Measurements from ENCODE around the gene GOLGA5. TPM values are rescaled to one million over a fixed set of nuclear protein-coding genes. Genes with fewer than 3 reads are reported as not detected.

The GOLGA5 gene
- total RNA-seq, 1 experiment from 2014 or later = 25.4 TPM

DNA sequence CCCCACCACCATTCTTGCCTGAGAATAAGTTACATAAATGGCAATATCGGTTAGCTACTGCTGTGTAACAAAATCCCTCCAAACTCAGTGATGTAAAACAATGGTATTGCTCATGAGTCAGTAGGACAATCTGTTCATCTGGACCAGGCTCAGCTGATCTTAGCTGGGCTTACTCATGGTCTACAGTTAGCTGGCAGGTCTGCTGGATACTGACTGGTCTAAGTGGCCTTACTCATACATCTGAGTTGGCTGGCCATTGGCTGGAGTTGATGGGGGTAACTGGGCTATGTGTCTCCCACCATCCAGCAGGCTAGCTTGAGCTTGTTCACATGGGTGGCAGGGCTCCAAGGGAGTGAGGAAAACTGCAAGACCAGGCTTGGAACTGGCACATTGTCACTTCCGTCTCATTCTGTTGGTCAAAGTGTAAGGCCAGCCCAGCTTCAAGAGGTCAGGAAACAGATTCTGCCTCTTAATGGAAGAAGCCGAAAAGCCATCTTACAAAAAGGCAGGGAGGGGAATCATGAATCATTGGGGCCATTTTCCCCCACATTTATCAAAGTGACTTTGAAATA is 72.2 kb downstream of the GOLGA5 start:
- Histone ChIP-seq H3K79me1 (ENCODE audit: insufficient read depth, low read depth, low read length, poor library complexity, severe bottlenecking) (no peaks in the 10 kb centered on the region), H3K18ac (ENCODE audit: insufficient read length, low read depth, low read length) (no peak overlapping the region), H3K9me3 (ENCODE audit: control insufficient read depth, low read depth, low read length) (no peaks in the 10 kb centered on the region), H3K56ac (ENCODE audit: insufficient read length, low read depth, low read length) (no peak overlapping the region), H3K4ac (ENCODE audit: low read depth, low read length) (no peak overlapping the region), H3K14ac (ENCODE audit: insufficient read depth, low read length) (no peak overlapping the region), H3K27me3 (ENCODE audit: insufficient read depth, low read length) (no peaks in the 10 kb centered on the region), H2AK5ac (ENCODE audit: insufficient read length, low read length) (no peak overlapping the region), H3K9ac (ENCODE audit: extremely low read depth, insufficient read length, low read length) (no peak overlapping the region), H3K27ac (ENCODE audit: insufficient read length, low read depth, low read length) (no peak overlapping the region), H3K4me1 (ENCODE audit: insufficient read depth, low read length) (no peaks in the 10 kb centered on the region), H2BK5ac (ENCODE audit: insufficient read length, low read length) (no peak overlapping the region), H4K91ac (ENCODE audit: insufficient read length, low read depth, low read length) (no peak overlapping the region), H3K23me2 (ENCODE audit: insufficient read length, low read depth, low read length, poor library complexity, severe bottlenecking) (no peaks in the 10 kb centered on the region), H2BK15ac (ENCODE audit: low read depth, low read length) (no peak overlapping the region), H2BK12ac (ENCODE audit: insufficient read length, low read depth, low read length) (no peak overlapping the region), H3K4me2 (ENCODE audit: insufficient read depth, insufficient read length, low read length) (no peak overlapping the region), H3T11ph (ENCODE audit: low read length) (no peak overlapping the region), H2BK20ac (ENCODE audit: low read depth, low read length, poor library complexity, severe bottlenecking) (no peak overlapping the region), H4K5ac (ENCODE audit: insufficient read length, low read depth, low read length) (no peak overlapping the region), H2AFZ (ENCODE audit: low read length) (no peak overlapping the region), H3K23ac (ENCODE audit: insufficient read length, low read depth, low read length) (no peak overlapping the region), H2BK120ac (ENCODE audit: low read depth, low read length, poor library complexity, severe bottlenecking) (no peak overlapping the region), H4K20me1 (ENCODE audit: control insufficient read depth, insufficient read depth, insufficient read length) (no peaks in the 10 kb centered on the region), H4K8ac (replicated peaks; ENCODE audit: insufficient read length, low read depth, low read length) (no peak overlapping the region), H3K79me2 (ENCODE audit: insufficient read depth, low read length) (no peaks in the 10 kb centered on the region)
- Mint-ChIP-seq H3K4me3 (no peak overlapping the region), H3K9me3 (peaks cover 0 to 5% of the 10 kb centered on the region in 2 experiments; a peak in 3 of 5 replicates), H3K27me3 (ENCODE audit: low read depth) (peaks cover 4% of the 10 kb centered on the region), H3K4me1 (no peaks in the 10 kb centered on the region), H3K36me3 (ENCODE audit: insufficient read depth in 1 of 3, low read depth in 3 of 3) (no peaks in the 10 kb centered on the region), H3K27ac (no peak overlapping the region)
- no peak for DNase-seq
- TF ChIP-seq, protein P1, sequence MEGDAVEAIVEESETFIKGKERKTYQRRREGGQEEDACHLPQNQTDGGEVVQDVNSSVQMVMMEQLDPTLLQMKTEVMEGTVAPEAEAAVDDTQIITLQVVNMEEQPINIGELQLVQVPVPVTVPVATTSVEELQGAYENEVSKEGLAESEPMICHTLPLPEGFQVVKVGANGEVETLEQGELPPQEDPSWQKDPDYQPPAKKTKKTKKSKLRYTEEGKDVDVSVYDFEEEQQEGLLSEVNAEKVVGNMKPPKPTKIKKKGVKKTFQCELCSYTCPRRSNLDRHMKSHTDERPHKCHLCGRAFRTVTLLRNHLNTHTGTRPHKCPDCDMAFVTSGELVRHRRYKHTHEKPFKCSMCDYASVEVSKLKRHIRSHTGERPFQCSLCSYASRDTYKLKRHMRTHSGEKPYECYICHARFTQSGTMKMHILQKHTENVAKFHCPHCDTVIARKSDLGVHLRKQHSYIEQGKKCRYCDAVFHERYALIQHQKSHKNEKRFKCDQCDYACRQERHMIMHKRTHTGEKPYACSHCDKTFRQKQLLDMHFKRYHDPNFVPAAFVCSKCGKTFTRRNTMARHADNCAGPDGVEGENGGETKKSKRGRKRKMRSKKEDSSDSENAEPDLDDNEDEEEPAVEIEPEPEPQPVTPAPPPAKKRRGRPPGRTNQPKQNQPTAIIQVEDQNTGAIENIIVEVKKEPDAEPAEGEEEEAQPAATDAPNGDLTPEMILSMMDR (conservative IDR thresholded peaks at IDR 0.05) = no peak
- no CpG with 5 or more reads among the region's 3 CpGs for WGBS (ENCODE audit: extremely low coverage, insufficient read length, low lambda C conversion rate)

Data from H9 (cell line).